Measurements from ENCODE around the gene ZBTB25.

ZBTB25 gene

GRCh38 chr14:64476438-64476837 lies 27.2 kb downstream of the ZBTB25 start:
- DNase-seq (ENCODE audit: low spot score): no peak

DNA sequence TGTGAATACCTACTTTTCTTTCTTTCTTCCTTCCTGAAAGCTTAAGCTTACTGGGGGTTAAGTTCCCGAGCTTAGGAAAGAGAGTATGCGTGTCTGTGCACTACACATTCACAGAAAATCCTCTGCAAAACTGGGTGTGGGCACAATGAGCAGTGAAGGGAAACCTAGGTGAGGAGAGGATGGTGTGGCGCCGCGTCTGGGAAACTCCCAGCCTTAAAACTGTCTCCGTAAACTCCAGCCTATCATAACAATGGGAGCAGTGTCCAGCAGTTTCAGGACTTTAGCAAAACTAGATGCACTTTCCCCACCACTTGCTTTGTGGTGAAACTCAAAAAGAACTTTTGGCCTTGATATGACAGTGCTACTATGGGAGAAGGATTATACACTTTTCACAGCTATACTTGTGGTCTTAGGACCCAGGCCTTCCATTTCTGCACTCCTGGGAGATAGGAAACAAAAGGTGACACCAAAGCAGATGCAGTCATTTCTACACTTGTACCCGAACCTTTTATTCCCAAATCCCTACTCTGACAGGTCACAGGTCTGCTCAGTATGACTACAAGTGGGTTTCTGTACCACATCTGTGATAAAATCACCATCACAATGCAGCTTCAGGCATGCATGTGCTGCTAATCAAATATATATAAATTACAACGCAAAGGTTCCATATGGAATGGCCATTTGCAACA lies 27.9 kb downstream of the ZBTB25 start:
- DNase-seq (ENCODE audit: low spot score): no peak

GRCh38 chr14:64474698-64475097 lies 28.9 kb downstream of the ZBTB25 start:
- DNase-seq (ENCODE audit: low spot score): no peak

- DNase-seq (ENCODE audit: low spot score): no peak
Measured at GRCh38 chr14:64474041-64474440, 29.6 kb downstream of the ZBTB25 start.

GRCh38 chr14:64468451-64468850 lies 35.2 kb downstream of the ZBTB25 start:
- DNase-seq (ENCODE audit: low spot score): no peak

GRCh38 chr14:64467566-64467965 lies 36.1 kb downstream of the ZBTB25 start:
- peak; percentile 35 for DNase-seq (ENCODE audit: low spot score)

- no peak for DNase-seq (ENCODE audit: low spot score)
Measured at GRCh38 chr14:64467101-64467500, 36.5 kb downstream of the ZBTB25 start.

- no peak for DNase-seq (ENCODE audit: low spot score)
Measured at GRCh38 chr14:64465831-64466554, 37.6 kb downstream of the ZBTB25 start.

- peak; percentile 57 for DNase-seq (ENCODE audit: low spot score)
Measured at GRCh38 chr14:64465191-64465822, 38.3 kb downstream of the ZBTB25 start, which contains the start of gene AKAP5. AKAP5 (plus strand) TSS chr14:64465499; CDS start chr14:64468395, 2,896 bp downstream.

DNA sequence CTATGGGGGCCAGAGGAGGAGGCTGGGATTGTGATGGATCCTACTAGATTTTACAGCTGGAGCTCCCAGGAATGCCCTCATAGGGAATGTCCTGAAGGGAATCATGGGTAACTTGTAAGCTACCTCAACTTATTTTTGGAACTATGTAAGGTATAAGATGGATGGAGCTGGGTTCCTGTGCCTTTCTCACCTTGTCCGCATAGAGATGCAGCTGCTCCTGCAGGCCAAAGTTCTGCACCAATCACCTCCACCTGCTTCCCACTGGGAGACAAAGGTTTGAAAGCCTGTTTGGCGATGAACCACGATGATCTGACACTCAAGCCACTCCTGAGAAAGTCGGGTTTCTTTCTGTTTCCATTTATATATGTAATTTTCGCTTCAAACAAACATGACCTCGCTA lies 39.0 kb downstream of the ZBTB25 start:
- no peak for DNase-seq (ENCODE audit: low spot score)

DNA sequence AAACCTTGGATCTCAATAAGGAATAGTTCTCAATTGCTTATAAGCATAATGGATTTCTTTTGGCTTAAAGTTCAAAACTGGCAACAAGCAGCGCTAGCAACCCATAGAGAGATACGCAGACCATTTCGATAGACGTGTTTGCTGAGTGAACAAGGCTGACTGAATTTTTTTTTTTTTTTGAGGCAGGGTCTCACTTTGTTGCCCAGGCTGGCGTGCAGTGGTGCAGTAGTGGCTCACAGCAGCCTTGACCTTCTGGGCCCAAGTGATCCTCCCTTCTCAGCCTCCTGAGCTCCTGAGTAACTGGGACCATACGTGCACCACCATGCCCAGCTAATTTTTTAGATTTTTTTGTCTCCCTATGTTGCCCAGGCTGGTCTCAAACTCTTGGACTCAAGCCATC lies 39.8 kb downstream of the ZBTB25 start:
- no peak for DNase-seq (ENCODE audit: low spot score)

GRCh38 chr14:64463195-64463594 lies 40.4 kb downstream of the ZBTB25 start:
- DNase-seq (ENCODE audit: low spot score): no peak

- DNase-seq (ENCODE audit: low spot score): no peak
Measured at GRCh38 chr14:64461221-64461620, 42.4 kb downstream of the ZBTB25 start.

GRCh38 chr14:64459405-64460136 lies 44.1 kb downstream of the ZBTB25 start:
- no peak for DNase-seq (ENCODE audit: low spot score)

DNA sequence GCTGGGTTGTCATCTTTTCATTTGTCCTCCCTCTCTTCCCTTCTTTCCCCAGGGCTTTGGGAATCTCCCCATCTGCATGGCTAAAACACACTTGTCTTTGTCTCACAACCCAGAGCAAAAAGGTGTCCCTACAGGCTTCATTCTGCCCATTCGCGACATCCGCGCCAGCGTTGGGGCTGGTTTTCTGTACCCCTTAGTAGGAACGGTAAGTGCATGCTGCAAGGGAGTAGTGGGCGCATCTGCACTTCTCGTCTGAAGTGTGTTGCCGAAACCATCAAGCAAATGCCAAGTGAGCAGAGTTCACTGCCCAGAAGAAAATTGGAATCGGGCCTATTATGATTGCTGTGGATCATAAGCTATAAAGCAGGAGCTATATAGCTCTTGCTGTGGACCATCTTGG lies 49.0 kb downstream of the ZBTB25 start:
- no peak for DNase-seq (ENCODE audit: low spot score)

- no peak for DNase-seq (ENCODE audit: low spot score)
Measured at GRCh38 chr14:64450255-64450654, 53.4 kb downstream of the ZBTB25 start.

GRCh38 chr14:64447876-64448670 lies 55.6 kb downstream of the ZBTB25 start:
- DNase-seq (ENCODE audit: low spot score): no peak

- peak; percentile 75 for DNase-seq (ENCODE audit: low spot score)
Measured at GRCh38 chr14:64444984-64445845, 58.4 kb downstream of the ZBTB25 start.

- no peak for DNase-seq (ENCODE audit: low spot score)
Measured at GRCh38 chr14:64444140-64444539, 59.5 kb downstream of the ZBTB25 start.

GRCh38 chr14:64442300-64442988 lies 61.2 kb downstream of the ZBTB25 start:
- DNase-seq (ENCODE audit: low spot score): no peak

Data from activated CD4-positive, alpha-beta T cell treated with anti-CD3 and anti-CD28 coated beads, Interleukin-2, Interleukin-4, amounts not matched to agents 100 ng/mL and 50 ng/mL, durations not matched to agents 16 hours and 8 hours (primary cell).